ENCODE measurements around the gene DYNC2LI1.
"Not testable (repeated sequence)": the region's sequence is repeated elsewhere in the genome, so short reads cannot be mapped to it uniquely, and the experiment has no call there.

GRCh38 chr2:43726961-43727633, 46.7 kb upstream of the DYNC2LI1 start:
- TF ChIP-seq, protein P1, sequence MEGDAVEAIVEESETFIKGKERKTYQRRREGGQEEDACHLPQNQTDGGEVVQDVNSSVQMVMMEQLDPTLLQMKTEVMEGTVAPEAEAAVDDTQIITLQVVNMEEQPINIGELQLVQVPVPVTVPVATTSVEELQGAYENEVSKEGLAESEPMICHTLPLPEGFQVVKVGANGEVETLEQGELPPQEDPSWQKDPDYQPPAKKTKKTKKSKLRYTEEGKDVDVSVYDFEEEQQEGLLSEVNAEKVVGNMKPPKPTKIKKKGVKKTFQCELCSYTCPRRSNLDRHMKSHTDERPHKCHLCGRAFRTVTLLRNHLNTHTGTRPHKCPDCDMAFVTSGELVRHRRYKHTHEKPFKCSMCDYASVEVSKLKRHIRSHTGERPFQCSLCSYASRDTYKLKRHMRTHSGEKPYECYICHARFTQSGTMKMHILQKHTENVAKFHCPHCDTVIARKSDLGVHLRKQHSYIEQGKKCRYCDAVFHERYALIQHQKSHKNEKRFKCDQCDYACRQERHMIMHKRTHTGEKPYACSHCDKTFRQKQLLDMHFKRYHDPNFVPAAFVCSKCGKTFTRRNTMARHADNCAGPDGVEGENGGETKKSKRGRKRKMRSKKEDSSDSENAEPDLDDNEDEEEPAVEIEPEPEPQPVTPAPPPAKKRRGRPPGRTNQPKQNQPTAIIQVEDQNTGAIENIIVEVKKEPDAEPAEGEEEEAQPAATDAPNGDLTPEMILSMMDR (IDR thresholded peaks at IDR 0.05; ENCODE audit: borderline replicate concordance, extremely low read depth, low read length, poor library complexity, severe bottlenecking) = not testable (repeated sequence)
- TF ChIP-seq EZH2 (IDR thresholded peaks at IDR 0.05; ENCODE audit: borderline replicate concordance, low read depth, low read length, severe bottlenecking) = not testable (repeated sequence)
